ENCODE data around the gene SHTN1.

The SHTN1 gene

GRCh38 chr10:116912162-116912561 is 92.8 kb downstream of the SHTN1 start:
- TF ChIP-seq NFRKB (IDR thresholded peaks at IDR 0.05), result no peak
- no peak for TF ChIP-seq ARNT (IDR thresholded peaks at IDR 0.05)
- no peak for TF ChIP-seq FOXK2 (IDR thresholded peaks at IDR 0.05)
- no peak for TF ChIP-seq PKNOX1 (IDR thresholded peaks at IDR 0.05)
- TF ChIP-seq ELF4 (IDR thresholded peaks at IDR 0.05), result no peak
- TF ChIP-seq LEF1 (IDR thresholded peaks at IDR 0.05; ENCODE audit: borderline replicate concordance), result no peak
- TF ChIP-seq TARDBP (IDR thresholded peaks at IDR 0.05), result no peak
- TF ChIP-seq FOXM1 (IDR thresholded peaks at IDR 0.05; ENCODE audit: borderline replicate concordance), result no peak
- TF ChIP-seq SUZ12 (IDR thresholded peaks at IDR 0.05), result no peak
- TF ChIP-seq FOXA1 (IDR thresholded peaks at IDR 0.05), result no peak
- no peak for TF ChIP-seq ZNF384 (IDR thresholded peaks at IDR 0.05)
- POLR2A ChIA-PET, result no interaction called here
- DNase-seq (ENCODE audit: extremely low spot score), result no peak
- CTCF ChIA-PET, result no interaction called here

- no peak for DNase-seq (ENCODE audit: extremely low spot score)
- ChIA-PET POLR2A (no interaction called here), CTCF (interaction anchor here (0.6 kb wide), 1 partner anchor 236 kb away, joined by 7 read pairs; no protein-coding TSS in a partner anchor)
- TF ChIP-seq NFRKB (IDR thresholded peaks at IDR 0.05) (no peak), SP1 (IDR thresholded peaks at IDR 0.05) (no peak), LEF1 (IDR thresholded peaks at IDR 0.05; ENCODE audit: borderline replicate concordance) (no peak), FOXA1 (IDR thresholded peaks at IDR 0.05) (no peak), ZNF384 (IDR thresholded peaks at IDR 0.05) (no peak), BHLHE40 (IDR thresholded peaks at IDR 0.05; ENCODE audit: borderline replicate concordance) (no peak), FOXM1 (IDR thresholded peaks at IDR 0.05; ENCODE audit: borderline replicate concordance) (no peak), PKNOX1 (IDR thresholded peaks at IDR 0.05) (no peak), CTBP1 (IDR thresholded peaks at IDR 0.05; ENCODE audit: borderline replicate concordance) (no peak), HDGF (IDR thresholded peaks at IDR 0.05; ENCODE audit: borderline replicate concordance) (no peak), L3MBTL2 (conservative IDR thresholded peaks at IDR 0.05) (no peak), ELF4 (IDR thresholded peaks at IDR 0.05) (no peak), SUZ12 (IDR thresholded peaks at IDR 0.05) (no peak), FOXK2 (IDR thresholded peaks at IDR 0.05) (no peak), ARNT (IDR thresholded peaks at IDR 0.05) (no peak), TARDBP (IDR thresholded peaks at IDR 0.05) (no peak)
Measured at GRCh38 chr10:116910910-116911309, 94.1 kb downstream of the SHTN1 start.

- TF ChIP-seq CTBP1 (IDR thresholded peaks at IDR 0.05; ENCODE audit: borderline replicate concordance) (no peak), FOXA1 (IDR thresholded peaks at IDR 0.05) (no peak), ARNT (IDR thresholded peaks at IDR 0.05) (no peak), LEF1 (IDR thresholded peaks at IDR 0.05; ENCODE audit: borderline replicate concordance) (no peak), L3MBTL2 (conservative IDR thresholded peaks at IDR 0.05) (no peak), ZNF384 (IDR thresholded peaks at IDR 0.05) (no peak)
- no peak for DNase-seq (ENCODE audit: extremely low spot score)
- POLR2A ChIA-PET, result no interaction called here
- CTCF ChIA-PET, result no interaction called here
Measured at GRCh38 chr10:116909307-116909706, 95.7 kb downstream of the SHTN1 start.

- ChIA-PET POLR2A (no interaction called here), CTCF (no interaction called here)
- DNase-seq (ENCODE audit: extremely low spot score), result no peak
- TF ChIP-seq L3MBTL2 (conservative IDR thresholded peaks at IDR 0.05), result no peak
- TF ChIP-seq ELF4 (IDR thresholded peaks at IDR 0.05), result no peak
- TF ChIP-seq ARNT (IDR thresholded peaks at IDR 0.05), result no peak
- no peak for TF ChIP-seq BHLHE40 (IDR thresholded peaks at IDR 0.05; ENCODE audit: borderline replicate concordance)
- TF ChIP-seq FOXM1 (IDR thresholded peaks at IDR 0.05; ENCODE audit: borderline replicate concordance), result no peak
- no peak for TF ChIP-seq CTBP1 (IDR thresholded peaks at IDR 0.05; ENCODE audit: borderline replicate concordance)
- no peak for TF ChIP-seq FOXK2 (IDR thresholded peaks at IDR 0.05)
- no peak for TF ChIP-seq SP1 (IDR thresholded peaks at IDR 0.05)
- TF ChIP-seq LEF1 (IDR thresholded peaks at IDR 0.05; ENCODE audit: borderline replicate concordance), result no peak
- TF ChIP-seq HDGF (IDR thresholded peaks at IDR 0.05; ENCODE audit: borderline replicate concordance), result no peak
- TF ChIP-seq SUZ12 (IDR thresholded peaks at IDR 0.05), result no peak
- no peak for TF ChIP-seq ZNF384 (IDR thresholded peaks at IDR 0.05)
- no peak for TF ChIP-seq PKNOX1 (IDR thresholded peaks at IDR 0.05)
- TF ChIP-seq NFRKB (IDR thresholded peaks at IDR 0.05), result no peak
- TF ChIP-seq TARDBP (IDR thresholded peaks at IDR 0.05), result no peak
Measured at GRCh38 chr10:116907245-116907987, 97.6 kb downstream of the SHTN1 start.

- DNase-seq (ENCODE audit: extremely low spot score), result no peak
- TF ChIP-seq NFRKB (IDR thresholded peaks at IDR 0.05) (no peak), PKNOX1 (IDR thresholded peaks at IDR 0.05) (no peak), FOXK2 (IDR thresholded peaks at IDR 0.05) (no peak), CTBP1 (IDR thresholded peaks at IDR 0.05; ENCODE audit: borderline replicate concordance) (no peak), L3MBTL2 (conservative IDR thresholded peaks at IDR 0.05) (no peak), HDGF (IDR thresholded peaks at IDR 0.05; ENCODE audit: borderline replicate concordance) (no peak), SUZ12 (IDR thresholded peaks at IDR 0.05) (no peak), SP1 (IDR thresholded peaks at IDR 0.05) (no peak), BHLHE40 (IDR thresholded peaks at IDR 0.05; ENCODE audit: borderline replicate concordance) (no peak), FOXA1 (IDR thresholded peaks at IDR 0.05) (no peak), TARDBP (IDR thresholded peaks at IDR 0.05) (no peak), LEF1 (IDR thresholded peaks at IDR 0.05; ENCODE audit: borderline replicate concordance) (no peak), ARNT (IDR thresholded peaks at IDR 0.05) (no peak), ELF4 (IDR thresholded peaks at IDR 0.05) (no peak), FOXM1 (IDR thresholded peaks at IDR 0.05; ENCODE audit: borderline replicate concordance) (no peak), ZNF384 (IDR thresholded peaks at IDR 0.05) (no peak)
- ChIA-PET POLR2A (no interaction called here), CTCF (no interaction called here)
Measured at GRCh38 chr10:116905845-116906210, 99.2 kb downstream of the SHTN1 start.
